ENCODE results near the gene MACROD1. TPM values are rescaled to one million over a fixed set of nuclear protein-coding genes. Genes with fewer than 3 reads are reported as not detected.

Gene MACROD1
- total and polyA plus RNA-seq, 2 experiments from 2014 or later, result 21.2 to 29.8 TPM

- Histone ChIP-seq H3K4me1 (ENCODE audit: insufficient read depth) (peaks cover 40% of the 10 kb centered on the region), H3K4me2 (no peak overlapping the region), H3K79me2 (no peaks in the 10 kb centered on the region), H3K9me3 (ENCODE audit: low read depth) (no peaks in the 10 kb centered on the region), H4K20me1 (ENCODE audit: insufficient read depth, poor library complexity, severe bottlenecking) (no peaks in the 10 kb centered on the region), H2AFZ (no peak overlapping the region), H3K4me3 (no peak overlapping the region), H3K36me3 (replicated peaks; ENCODE audit: insufficient read depth, low read depth) (no peaks in the 10 kb centered on the region), H3K27ac (no peak overlapping the region), H3K9me2 (replicated peaks; ENCODE audit: insufficient read depth) (no peaks in the 10 kb centered on the region), H3K27me3 (no peaks in the 10 kb centered on the region)
- DNase-seq (ENCODE audit: low spot score), result no peak
- WGBS (ENCODE audit: low lambda C conversion rate, missing lambda C conversion rate), result 77% methylated on average over 4 of the region's 5 CpGs
- TF ChIP-seq EZH2phosphoT487 (IDR thresholded peaks at IDR 0.05; ENCODE audit: low read depth, severe bottlenecking, unreplicated experiment), result no peak
- TF ChIP-seq CTCF (IDR thresholded peaks at IDR 0.05; ENCODE audit: poor library complexity), result no peak
- no peak for TF ChIP-seq EZH2 (IDR thresholded peaks at IDR 0.05; ENCODE audit: borderline replicate concordance)
Measured at GRCh38 chr11:64085906-64086257, 80.0 kb downstream of the MACROD1 start.

DNA sequence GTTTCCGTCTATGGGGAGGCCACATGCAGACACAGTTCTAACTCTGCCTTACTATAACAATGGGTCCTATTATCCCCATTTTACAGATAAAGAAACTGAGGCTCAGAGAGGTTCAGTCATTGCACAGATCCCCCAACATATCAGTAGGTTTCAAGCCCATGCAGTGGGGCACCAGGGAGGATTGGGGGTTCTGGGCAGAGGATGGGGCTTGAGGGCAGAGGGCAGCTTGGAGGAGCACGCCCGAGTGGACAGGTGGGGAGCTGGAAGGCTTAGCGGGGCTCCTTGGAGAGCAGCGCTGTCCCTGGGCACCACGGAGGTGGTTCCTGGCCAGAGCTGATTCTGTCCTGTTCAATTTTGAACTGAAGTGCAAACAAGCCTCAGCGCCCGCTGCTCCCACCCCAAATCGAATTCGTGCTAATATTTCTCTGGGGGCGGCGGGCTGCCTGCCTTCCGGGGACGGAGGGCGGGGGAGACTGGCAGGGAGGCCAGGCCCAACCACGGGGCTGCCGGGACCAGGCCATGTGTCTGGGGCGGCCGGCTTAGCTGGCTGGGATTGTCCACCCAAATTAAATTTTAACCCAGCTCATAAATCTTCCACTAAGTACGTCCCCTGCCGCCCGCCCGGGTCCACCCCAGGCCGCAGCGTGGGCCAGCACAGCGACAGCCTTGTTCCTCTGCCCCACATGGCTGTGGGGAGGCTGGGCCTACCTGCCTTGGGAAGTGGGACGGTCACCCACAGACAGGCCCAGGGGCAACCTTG lies 80.8 kb downstream of the MACROD1 start:
- Histone ChIP-seq H4K20me1 (ENCODE audit: insufficient read depth, poor library complexity, severe bottlenecking) (no peaks in the 10 kb centered on the region), H2AFZ (no peak overlapping the region), H3K4me1 (ENCODE audit: insufficient read depth) (peaks cover 33% of the 10 kb centered on the region), H3K4me3 (no peak overlapping the region), H3K36me3 (replicated peaks; ENCODE audit: insufficient read depth, low read depth) (no peaks in the 10 kb centered on the region), H3K9me3 (ENCODE audit: low read depth) (no peaks in the 10 kb centered on the region), H3K27ac (peak overlapping the region; percentile 8), H3K9me2 (replicated peaks; ENCODE audit: insufficient read depth) (no peaks in the 10 kb centered on the region), H3K27me3 (no peaks in the 10 kb centered on the region), H3K4me2 (peak overlapping the region; percentile 43), H3K79me2 (no peaks in the 10 kb centered on the region)
- peak; percentile 75 for DNase-seq (ENCODE audit: low spot score)
- TF ChIP-seq EZH2 (IDR thresholded peaks at IDR 0.05; ENCODE audit: borderline replicate concordance), result no peak
- TF ChIP-seq EZH2phosphoT487 (IDR thresholded peaks at IDR 0.05; ENCODE audit: low read depth, severe bottlenecking, unreplicated experiment), result no peak
- no peak for TF ChIP-seq CTCF (IDR thresholded peaks at IDR 0.05; ENCODE audit: poor library complexity)
- 46% methylated on average over 27 of the region's 27 CpGs for WGBS (ENCODE audit: low lambda C conversion rate, missing lambda C conversion rate)

- Histone ChIP-seq H3K9me2 (replicated peaks; ENCODE audit: insufficient read depth) (no peaks in the 10 kb centered on the region), H3K27ac (no peak overlapping the region), H4K20me1 (ENCODE audit: insufficient read depth, poor library complexity, severe bottlenecking) (no peaks in the 10 kb centered on the region), H3K79me2 (no peaks in the 10 kb centered on the region), H3K4me3 (no peak overlapping the region), H2AFZ (no peak overlapping the region), H3K36me3 (replicated peaks; ENCODE audit: insufficient read depth, low read depth) (no peaks in the 10 kb centered on the region), H3K27me3 (no peaks in the 10 kb centered on the region), H3K4me1 (ENCODE audit: insufficient read depth) (peaks cover 27% of the 10 kb centered on the region), H3K9me3 (ENCODE audit: low read depth) (no peaks in the 10 kb centered on the region), H3K4me2 (no peak overlapping the region)
- no peak for DNase-seq (ENCODE audit: low spot score)
- WGBS (ENCODE audit: low lambda C conversion rate, missing lambda C conversion rate), result 93% methylated on average over 25 of the region's 26 CpGs
- TF ChIP-seq EZH2 (IDR thresholded peaks at IDR 0.05; ENCODE audit: borderline replicate concordance) (no peak), CTCF (IDR thresholded peaks at IDR 0.05; ENCODE audit: poor library complexity) (no peak), EZH2phosphoT487 (IDR thresholded peaks at IDR 0.05; ENCODE audit: low read depth, severe bottlenecking, unreplicated experiment) (no peak)
Measured at GRCh38 chr11:64084146-64084950, 81.6 kb downstream of the MACROD1 start.

All from hepatocyte (in vitro differentiated cells).